Measurements from ENCODE around the gene GNAQ.

Gene GNAQ

GRCh38 chr9:77974434-77974833, 57.2 kb downstream of the GNAQ start:
- no peak for DNase-seq (ENCODE audit: low read depth)

GRCh38 chr9:77969083-77969482, 62.5 kb downstream of the GNAQ start:
- DNase-seq (ENCODE audit: low read depth): no peak

DNA sequence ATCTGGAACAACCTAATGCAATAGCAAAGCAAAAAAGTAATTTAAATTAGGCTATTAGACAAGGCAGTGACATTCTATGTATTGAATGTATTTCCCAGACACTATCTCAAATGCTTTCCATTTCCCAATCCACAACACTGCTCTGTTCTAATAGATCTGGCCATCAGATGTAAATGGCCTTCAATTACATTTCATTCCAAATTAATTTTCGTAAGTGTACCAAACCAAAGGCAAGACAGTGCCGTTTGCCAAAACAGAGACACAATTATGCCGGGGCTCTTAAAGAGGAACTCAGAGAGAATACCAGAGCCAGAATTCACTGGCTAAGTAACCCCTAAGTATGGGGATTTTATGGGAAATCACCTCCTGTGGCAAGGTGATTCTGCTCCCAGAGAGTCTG, 63.1 kb downstream of the GNAQ start:
- no peak for DNase-seq (ENCODE audit: low read depth)

DNA sequence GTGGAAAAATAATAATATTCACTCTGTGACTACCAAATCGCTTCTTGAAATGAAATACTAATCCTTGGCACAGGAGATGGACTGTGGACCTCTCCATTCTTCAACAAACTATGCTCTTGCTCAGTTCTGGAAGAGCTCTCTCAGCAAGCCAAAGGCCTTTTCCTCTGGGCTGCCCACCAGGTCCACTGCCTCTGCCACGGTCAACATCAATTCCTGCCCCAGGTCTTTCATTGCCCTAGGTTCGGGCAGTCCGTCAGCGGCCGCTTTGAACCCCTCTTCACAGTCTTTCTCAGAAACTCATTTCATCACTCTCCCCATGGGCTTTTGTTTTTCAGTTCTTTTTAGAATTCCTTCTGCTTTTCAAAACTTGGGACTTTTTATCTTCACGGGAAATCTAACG, 64.9 kb downstream of the GNAQ start:
- no peak for DNase-seq (ENCODE audit: low read depth)

DNA sequence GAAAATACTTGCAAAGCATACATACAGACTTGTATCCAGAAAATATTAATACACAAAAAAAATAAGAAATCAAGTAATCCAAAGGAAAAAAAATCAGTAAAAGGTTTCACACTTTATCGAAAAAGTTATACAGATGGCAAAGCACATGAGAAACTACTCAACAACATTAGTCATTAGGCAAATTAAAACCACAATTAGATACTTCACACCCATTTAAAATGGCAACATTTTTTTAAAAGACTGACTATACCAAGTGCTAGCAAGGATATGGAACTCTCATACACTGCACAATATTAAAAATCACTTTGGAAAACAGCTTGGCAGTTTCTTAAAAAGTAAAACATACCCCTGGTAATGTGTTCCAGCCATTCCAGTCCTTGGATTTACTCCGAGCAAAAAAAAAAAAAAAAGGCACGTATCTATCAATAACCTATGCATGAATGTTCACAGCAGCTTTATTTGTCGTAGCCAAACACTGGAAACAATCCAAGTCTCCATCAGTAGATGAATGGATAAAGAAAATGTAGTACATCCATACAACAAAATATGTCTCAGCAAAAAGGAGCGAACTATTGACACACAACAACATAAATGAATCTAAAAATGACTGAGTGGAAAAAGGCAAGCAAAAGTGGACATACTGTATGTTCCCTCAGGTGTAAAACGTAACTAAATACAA, 66.0 kb downstream of the GNAQ start:
- no peak for DNase-seq (ENCODE audit: low read depth)

DNA sequence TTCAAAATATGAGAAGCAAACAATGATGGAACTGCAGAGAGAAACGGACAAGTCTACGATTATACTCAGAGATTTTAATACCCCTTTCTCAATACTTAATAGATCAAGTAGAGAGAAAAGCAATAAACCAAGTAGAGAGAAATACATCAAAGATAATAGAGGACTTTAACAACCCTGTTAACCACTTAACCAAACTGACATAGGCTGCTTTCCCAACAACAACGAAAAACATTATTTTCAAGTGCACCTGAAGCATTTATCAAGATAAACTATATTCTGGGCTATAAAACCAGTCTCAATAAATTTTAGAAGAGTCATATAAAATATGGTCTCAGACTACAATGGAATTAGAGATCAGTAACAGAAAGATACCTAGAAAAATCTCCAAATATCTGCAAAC, 67.4 kb downstream of the GNAQ start:
- DNase-seq (ENCODE audit: low read depth): no peak

DNA sequence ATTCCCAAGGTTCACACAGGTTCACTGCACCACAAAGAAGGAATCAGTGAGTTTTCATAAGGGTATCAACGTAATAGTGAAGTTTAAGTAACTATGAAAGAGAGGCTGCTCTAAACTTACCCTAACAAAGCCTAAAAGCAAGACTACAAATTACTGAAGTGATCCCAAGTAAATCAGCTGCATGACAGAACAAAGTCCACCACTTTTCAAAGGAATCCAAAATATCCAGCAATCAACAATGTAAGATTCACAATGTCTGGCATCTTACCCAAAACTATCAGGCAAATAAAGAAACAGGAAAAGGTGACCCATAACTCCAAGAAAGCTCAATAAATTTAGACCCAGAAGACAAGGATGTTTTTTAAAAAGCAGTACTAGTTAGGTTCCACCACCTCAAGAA, 70.1 kb downstream of the GNAQ start:
- no peak for DNase-seq (ENCODE audit: low read depth)

DNA sequence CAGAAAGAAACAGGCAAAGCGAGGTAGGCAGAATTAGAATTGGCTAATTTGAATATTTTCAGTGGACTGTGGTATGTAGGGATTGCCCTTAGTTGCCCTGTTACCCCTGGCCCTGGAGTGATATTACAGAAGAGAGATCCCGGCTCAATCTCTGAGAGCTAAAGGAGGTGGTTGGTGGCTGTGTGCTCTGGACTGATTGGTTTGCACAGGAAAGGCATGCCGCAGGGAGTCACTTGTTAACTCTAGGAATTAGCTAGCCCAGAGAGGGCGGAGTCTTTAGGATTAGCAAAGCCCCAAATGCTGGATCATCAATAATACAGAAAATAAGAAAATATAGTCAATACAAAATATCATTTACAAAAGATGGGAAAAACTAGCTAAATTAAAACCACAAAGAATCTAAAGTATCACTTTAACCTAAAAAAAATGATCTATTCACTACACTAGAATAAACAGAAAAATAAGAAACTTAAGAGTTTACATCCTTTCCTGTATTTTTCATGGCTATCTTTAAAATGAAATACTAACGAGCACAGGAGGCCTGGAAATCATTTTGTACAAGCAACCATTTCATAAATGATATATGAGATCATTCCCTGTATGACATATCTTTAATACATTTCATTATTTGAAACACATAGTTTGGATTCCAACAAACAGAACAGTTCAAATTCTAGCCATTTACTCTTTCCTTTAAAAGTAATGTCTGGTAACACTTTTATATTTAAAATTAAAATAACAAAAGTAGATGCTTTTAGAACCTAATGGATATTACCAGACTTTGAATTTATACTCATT, 71.1 kb downstream of the GNAQ start:
- no peak for DNase-seq (ENCODE audit: low read depth)

GRCh38 chr9:77959803-77960202, 71.8 kb downstream of the GNAQ start:
- DNase-seq (ENCODE audit: low read depth): no peak

GRCh38 chr9:77957652-77958051, 74.0 kb downstream of the GNAQ start:
- no peak for DNase-seq (ENCODE audit: low read depth)

GRCh38 chr9:77956555-77956954, 75.1 kb downstream of the GNAQ start:
- DNase-seq (ENCODE audit: low read depth): no peak

- no peak for DNase-seq (ENCODE audit: low read depth)
Measured at GRCh38 chr9:77954666-77955015, 77.0 kb downstream of the GNAQ start.

- no peak for DNase-seq (ENCODE audit: low read depth)
Measured at GRCh38 chr9:77954013-77954665, 77.5 kb downstream of the GNAQ start.

GRCh38 chr9:77953590-77953989, 78.0 kb downstream of the GNAQ start:
- DNase-seq (ENCODE audit: low read depth): no peak

DNA sequence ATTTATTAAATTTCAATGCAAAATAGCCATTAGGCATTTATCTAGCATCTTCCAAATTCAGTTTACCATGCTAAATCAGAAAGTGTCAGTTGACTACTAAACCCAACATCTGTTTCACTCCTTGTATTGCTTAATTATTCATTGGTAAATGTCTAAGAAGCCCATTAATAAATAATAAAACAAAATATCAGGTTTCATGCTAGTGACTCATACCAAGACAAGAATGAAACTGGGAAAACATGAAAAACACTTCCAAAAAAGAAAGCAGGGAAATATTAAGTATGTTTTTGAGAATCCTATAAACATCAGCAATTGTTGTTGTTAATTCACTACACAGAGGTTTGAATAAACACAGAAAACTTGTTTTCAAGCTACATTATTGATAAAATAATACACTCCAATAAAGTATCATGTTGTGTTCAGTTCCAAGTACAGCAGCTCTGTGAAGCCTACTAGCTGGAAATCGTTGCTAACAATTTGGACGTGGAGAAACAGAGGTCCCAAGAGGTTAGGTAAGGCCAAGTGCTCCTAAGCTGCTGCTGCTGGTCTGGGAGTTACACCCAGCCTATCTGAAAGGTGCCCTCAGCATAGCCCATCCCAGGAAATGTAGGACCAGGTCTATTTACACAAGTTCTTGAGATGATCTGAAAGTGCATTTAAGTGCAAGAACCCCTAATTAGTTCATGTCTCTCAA, 78.8 kb downstream of the GNAQ start:
- DNase-seq (ENCODE audit: low read depth): no peak

DNA sequence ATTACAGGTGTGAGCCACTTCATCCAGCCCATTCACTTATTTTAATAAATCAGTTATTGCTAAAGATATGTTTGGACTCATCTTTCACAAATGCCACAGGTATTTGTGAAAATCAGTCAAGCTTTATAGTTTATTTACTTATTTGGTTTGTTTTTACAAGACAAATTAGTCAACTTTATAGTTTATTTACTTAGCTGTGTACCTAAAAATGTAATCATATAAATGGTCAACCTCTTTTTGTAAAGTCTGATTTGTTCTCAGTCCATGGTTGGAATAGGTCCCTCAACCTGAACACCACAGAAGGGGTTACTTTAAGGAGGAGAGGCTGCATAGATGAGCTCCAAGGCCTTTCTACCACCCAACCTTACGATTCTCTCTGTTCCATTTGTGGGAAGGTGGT, 80.2 kb downstream of the GNAQ start:
- DNase-seq (ENCODE audit: low read depth): no peak

- DNase-seq (ENCODE audit: low read depth): no peak
Measured at GRCh38 chr9:77949751-77950436, 81.7 kb downstream of the GNAQ start.

- no peak for DNase-seq (ENCODE audit: low read depth)
Measured at GRCh38 chr9:77947651-77948050, 84.0 kb downstream of the GNAQ start.

- DNase-seq (ENCODE audit: low read depth): no peak
Measured at GRCh38 chr9:77946969-77947620, 84.5 kb downstream of the GNAQ start.

GRCh38 chr9:77946296-77946695, 85.3 kb downstream of the GNAQ start:
- no peak for DNase-seq (ENCODE audit: low read depth)

DNA sequence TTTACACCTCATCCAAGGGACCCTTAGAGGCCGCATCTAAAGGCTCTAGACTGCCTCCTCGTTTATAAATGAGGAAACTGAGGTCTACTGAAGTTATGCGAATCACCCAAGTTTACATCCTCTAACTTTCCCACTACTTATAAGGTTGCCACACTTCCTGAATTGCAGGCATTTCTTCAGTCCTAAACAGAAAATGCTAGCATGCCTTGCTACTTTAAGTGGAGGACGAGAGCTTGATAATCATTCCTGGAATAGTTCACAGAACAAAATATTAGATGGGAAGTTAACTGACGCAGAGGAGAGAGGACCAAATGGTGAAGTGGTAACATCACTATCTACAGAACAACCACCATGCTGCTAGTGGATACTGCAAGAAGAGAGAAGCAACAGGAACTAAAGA, 85.8 kb downstream of the GNAQ start:
- DNase-seq (ENCODE audit: low read depth): no peak

Data from stimulated activated CD8-positive, alpha-beta memory T cell treated with anti-CD3 and anti-CD28 coated beads, Interleukin-4, amount 100 ng/mL, for 24 hours (primary cell).